IPS DF 19.7 (cell line): ENCODE measurements around the gene CAMK2A.

ENCODE experiments used
- DNase-seq: peaks from one replicate; pipeline ENCODE4 v3.0.0-alpha.2; 2013; ENCODE audit warnings: low read depth, low spot score

The CAMK2A gene

DNA sequence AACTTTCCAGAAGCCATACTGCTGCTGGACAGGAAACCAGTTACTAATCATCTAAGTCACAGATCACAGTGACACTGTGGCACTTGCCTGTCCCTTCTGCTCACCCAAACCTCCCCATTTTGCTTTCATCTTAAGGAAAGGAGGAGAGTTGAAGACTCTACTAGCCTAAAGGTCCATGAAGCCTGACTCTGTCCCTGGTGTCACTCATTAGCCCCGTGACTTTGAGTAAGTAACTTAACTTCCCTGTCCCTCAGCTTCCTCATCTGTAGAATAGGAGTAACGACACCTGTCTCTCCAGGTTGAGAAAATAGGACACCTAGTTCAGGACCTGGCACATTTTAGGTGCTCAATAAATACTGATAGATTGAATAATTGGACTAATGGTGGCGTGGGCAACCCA lies 100.2 kb downstream of the CAMK2A start:
- DNase-seq, result no peak

DNA sequence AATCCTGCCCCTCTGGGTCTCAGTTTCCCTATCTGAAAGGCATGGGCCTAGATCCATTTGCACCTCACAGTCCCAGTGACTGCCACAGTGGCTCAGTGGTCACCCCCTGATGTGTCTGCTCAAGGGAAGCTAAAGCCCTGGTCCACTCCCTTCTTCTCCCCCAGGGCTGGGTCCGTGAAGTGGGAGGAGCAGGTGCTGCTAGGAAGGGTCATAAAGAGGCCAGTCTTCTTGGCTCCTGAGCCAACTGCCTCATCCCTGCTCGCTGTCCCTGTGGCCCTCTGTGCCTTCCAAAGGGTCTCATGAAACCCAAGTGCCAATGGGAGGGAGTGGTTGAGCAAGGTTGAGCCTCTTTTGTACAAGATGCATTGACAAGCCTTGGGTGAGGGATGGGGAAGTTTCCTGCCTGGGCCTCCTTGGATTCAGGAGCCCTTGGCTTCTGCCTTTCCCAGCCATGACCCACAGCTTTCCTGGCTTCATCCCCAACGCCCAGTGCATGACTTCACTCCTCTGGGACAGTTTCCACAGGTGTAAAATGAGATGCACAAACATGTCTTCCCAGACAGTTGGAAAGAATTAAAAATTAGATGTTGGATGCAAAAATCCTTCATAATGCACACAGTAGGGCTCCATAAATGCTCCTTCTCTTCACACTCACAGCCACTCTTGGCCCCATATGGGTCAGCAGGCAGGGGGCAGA lies 101.3 kb downstream of the CAMK2A start:
- DNase-seq, result no peak

DNA sequence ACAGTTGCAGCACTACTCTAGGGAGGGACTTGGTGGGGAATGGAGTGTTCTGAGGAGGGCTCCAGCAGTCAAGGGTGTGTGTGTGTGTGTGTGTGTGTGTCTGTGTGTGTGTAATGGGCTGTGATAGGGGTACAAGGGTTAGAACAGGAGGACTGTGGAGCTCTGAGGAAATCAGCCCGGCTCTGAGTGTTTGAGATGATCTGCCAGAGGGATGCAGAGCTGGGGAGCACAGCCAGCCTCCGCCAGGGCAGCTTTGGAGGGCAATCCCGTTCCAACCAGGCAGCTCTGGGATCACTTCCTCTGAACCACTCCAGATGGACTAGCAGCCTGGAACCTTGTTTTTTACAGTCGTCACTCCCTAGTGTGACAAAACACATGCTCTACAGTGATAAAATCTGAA lies 102.7 kb downstream of the CAMK2A start:
- DNase-seq, result no peak

DNA sequence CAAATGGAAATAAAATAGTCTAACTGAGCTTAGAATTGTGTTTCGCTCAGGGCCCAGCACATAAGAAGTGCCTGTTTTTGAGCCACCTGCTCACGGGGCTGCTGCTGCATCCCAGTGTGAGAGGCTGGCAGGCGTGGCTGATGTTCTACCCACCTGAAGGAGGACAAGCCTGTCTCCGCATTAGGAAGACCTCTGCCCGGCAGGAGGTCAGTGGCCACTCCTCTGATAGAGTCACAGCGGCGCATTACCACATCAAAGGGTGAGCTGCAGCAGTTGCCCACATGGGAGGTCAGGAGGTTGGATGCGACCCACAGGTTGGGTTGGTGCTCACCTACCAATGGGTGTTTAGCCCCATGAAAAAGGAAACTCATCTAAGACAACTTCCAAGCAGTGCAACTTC lies 103.4 kb downstream of the CAMK2A start:
- no peak for DNase-seq

DNA sequence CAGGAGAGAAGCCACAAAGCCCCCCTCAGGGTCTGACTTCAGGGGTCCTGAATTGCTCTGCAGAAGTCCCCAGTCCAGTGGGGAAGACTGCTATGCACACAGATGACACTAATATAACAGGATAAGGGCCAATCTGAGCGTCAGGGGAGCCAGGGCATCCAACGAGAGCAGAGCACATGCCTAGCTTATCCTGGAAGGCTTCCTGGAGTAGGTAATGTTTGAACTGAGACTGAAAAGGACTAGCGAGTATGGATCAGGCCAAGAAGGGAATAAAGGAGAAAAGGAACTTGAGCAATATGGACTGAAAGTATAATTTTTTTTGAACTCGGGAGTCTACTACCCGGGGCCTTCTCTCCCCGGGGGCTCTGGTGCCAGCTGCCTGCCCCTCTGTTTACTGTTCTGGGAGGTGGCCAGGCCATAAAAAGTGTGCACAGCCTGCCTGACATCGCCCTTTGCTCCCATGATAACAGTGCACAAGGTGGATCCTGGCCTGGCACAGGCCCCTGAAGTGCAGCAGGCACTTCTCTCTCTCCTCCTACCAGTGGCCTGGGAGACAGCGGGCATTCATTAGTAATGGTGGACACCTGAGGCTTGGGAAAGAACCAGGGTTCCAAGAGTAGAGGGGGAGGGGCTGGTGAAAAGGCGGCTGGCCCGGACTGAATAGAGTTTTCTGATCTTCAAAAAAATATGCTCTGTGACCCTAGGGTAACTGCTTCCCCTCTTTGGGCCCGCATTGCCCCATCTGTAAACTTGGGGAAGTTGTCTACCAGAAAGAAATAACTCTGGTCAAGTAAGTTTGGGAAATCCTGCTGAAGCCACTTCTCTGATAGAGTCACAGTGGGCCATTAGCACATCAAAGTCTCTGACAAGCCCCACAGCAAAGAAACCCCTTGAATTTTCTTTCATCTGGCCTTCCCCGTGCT lies 104.3 kb downstream of the CAMK2A start:
- no peak for DNase-seq

DNA sequence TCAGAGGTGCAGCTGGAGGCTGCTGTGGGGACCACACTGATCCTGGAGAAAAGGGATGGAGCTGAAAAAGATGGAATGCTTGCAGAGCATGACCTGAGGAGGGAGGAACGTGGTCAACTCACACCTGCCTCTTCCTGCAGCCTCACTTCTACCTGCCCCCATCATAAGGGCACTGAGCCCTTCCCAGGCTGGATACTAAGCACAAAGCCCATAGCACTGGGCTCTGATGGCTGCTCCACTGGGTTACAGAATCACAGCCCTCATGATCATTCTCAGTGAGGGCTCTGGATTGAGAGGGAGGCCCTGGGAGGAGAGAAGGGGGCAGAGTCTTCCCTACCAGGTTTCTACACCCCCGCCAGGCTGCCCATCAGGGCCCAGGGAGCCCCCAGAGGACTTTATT lies 105.6 kb downstream of the CAMK2A start:
- DNase-seq, result no peak

DNA sequence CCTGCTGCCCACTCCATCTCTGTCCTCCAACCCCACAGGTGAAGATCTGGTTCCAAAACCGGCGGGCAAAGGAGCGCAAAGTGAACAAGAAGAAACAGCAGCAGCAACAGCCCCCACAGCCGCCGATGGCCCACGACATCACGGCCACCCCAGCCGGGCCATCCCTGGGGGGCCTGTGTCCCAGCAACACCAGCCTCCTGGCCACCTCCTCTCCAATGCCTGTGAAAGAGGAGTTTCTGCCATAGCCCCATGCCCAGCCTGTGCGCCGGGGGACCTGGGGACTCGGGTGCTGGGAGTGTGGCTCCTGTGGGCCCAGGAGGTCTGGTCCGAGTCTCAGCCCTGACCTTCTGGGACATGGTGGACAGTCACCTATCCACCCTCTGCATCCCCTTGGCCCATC lies 106.1 kb downstream of the CAMK2A start:
- no peak for DNase-seq

DNA sequence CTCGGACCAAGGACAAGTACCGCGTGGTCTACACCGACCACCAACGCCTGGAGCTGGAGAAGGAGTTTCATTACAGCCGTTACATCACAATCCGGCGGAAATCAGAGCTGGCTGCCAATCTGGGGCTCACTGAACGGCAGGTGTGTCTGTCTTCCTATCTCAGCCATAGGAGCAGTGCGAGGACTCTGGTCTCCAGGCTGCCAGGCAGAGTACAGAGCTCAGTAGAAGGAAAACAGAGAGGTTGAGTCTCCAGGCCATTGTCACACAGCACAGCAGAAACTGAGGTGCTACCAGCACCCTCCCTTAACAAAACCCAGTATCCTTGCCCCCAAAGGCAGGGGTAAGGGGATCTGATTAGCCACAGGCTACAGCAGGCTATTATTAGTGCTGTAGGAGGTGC lies 106.8 kb downstream of the CAMK2A start:
- DNase-seq, result no peak

DNA sequence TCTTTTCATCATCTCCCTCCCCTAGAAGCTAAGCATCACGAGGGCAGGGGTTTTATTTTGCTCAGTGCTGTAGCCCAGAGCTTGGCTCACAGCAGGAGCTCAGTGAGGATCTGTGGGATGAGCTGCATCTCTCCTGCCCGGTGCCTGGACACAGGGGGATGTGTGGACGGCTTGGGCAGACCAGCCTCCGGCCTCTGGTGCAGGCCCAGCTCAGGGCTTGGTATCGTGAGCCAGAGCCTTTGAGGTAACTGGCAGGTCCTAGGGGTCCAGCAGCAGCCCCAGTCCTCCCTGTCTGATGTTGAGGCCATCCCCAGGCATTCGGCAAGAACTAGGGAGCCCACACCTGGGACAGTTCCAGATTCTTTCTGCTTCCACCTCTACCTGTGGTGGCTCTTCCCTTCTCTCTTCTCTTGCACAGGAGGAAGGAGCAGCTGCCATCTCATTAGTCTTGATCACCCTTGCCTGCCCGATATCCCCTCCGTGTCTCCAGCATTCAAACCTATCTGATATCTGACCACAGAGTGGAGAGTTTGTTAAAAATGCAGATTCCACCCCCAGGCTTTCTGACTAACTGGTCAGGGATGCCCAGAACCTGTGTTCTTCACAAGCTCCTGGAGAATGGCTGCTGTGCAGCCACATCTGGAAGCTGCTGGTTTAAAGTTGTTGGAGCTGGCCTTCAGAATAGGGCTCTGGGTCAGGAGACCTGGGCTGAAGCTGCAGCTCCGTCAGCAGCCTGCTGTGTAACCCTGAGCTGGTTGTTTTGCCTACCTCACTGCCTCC lies 107.6 kb downstream of the CAMK2A start:
- DNase-seq, result no peak

DNA sequence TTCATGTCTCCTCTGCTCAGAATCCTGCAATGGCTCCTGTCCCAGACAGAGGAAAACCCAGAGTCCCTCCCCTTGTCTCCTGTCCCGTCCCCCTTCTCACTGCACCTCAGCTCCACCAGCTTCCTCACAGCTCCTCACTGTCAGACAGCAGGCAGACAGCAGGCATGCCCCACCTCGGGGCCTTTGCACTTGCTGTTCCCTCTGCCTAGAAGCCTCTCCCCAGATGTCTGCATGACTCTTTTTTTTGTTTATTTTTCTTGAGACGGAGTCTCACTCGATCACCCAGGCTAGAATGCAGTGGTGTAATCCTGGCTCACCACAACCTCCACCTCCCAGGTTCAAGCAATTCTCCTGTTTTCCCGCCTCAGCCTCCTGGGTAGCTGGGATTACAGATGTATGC lies 108.5 kb downstream of the CAMK2A start:
- no peak for DNase-seq

DNA sequence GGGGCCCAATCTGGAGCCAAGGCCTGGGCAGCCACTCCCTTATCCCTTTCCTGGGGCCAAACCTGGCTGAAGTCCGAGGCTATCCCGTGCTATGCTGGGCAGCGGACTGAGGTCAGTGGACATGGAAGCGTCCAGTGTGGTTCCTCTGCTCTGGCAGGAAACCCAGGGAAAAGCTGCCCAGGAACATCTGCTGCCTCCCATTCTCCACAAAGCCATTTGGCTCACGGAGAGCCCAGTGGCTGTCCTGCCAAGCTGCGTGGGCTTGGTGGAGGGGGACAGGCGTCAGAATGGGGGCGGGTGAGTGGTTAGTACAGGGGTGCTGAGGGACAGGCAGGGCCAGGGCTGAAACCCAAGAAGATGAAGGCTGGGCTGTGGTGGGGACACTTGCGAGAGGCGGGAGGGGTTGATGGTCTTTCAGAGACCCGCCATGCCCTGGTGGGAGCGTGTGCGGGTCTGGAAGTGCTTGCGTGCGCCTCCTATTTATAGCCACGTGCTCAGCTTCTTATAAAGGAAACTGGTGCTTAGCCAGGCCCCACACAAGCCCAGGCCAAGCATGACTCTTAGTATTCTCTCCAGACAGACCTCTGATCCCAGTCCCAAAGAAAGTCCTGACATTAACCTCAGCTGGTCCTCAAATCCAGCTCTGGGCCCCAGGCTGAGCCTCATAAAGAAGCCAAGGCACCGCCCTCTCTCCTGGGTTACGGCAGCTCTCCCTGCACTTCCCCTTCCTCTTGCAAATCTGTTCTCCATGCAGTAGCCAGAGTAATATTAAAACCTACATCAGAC lies 109.1 kb downstream of the CAMK2A start:
- DNase-seq, result no peak

DNA sequence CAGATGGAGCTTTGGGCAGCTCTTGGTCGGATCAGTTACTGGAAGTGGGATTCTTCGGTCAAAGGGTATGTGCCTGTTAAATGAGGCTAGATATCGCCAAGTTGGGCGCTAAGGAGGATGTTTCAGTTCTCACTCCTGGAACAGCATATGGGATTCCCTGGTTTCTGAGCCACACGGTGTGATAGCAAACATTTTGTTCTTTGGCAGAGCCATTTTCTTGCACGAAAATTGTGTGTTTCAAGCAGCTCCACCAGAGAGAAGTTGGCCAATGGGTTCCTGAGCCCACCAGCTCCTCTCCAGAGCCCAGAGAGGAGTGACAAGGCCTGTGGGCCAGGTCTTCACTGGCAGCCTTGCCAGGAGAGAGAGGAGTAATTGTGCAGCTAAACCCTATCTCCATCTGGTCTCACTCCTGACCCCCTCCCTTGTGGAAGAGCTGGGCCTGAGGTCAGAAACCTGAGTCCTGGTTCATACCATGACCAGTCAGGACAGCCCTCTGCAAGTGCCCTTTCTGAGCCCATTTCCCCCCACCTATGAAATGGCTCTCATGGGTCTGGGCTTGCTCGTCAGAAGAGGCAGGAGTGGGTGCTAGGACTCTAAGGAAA lies 110.5 kb downstream of the CAMK2A start:
- DNase-seq, result no peak

DNA sequence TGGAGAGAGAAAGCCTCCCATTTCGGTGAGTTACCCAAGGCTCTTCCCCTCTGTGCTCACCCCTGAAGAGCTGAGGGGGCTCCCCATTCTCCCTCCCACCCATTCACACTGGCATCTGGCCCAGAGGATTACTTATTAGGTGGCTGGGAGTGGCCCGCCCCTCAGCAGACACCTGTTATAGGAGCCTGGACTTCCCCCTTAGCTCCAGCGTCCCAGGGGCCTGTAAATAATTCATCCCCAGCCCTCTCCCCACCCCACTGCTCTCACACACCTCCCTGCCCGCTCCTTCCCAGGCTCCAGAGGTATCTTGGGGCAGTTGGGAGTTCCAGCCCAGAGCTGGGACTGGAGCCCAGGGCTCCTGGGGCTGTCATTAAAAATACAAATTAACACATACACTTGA lies 111.3 kb downstream of the CAMK2A start:
- no peak for DNase-seq

DNA sequence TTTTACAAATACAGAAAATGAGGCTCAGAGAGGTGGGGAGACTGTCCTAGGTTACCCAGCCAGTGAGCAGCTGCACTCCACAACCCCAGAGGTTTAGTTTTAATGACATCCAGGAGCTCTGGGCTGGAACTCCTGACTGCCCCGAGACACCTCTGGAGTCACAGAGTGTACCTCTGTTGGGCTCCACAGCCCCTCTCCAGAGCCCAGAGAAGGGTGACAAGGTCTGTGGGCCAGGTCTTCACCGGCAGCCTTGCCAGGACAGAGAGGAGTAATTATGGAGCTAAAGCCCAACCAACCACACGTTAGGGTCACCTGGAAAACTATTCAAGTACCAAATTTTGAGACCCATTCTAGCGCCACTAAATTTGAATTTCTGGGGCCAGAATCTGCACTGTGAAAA lies 111.9 kb downstream of the CAMK2A start:
- no peak for DNase-seq

DNA sequence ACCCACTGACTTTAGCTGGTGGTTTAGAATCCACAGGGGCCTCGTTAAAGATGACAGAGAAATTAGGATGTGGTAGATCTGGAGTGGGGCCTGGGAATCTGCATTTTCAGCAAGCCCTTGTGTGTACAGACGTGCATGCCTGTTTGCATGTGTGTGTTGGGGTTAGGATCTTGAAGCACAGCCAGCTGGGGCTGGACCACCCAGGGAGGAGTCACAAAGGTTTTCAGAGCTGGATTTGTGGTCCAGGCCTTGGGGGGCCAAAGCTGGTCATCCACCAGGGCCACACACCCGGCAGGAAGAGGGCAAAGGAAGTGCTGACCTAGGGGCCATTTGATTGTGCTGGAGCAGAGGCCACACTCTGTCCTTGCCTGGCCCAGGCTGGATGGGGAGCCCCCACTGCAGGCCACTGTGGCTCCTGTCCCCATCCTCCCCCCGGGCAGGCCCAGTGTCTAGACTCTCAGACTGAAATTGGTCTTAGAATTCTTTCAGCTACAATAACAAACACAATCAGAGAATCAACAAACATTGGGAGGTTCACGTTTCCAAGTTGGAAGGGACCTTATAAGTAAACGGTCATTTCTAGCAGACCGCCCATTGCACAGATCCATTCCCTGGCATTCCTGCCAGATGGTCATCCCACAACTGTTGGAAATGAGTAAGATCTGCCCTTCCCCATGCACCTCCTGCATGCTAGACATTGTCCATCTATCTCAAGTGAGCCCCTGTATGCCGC lies 112.7 kb downstream of the CAMK2A start:
- DNase-seq, result no peak

DNA sequence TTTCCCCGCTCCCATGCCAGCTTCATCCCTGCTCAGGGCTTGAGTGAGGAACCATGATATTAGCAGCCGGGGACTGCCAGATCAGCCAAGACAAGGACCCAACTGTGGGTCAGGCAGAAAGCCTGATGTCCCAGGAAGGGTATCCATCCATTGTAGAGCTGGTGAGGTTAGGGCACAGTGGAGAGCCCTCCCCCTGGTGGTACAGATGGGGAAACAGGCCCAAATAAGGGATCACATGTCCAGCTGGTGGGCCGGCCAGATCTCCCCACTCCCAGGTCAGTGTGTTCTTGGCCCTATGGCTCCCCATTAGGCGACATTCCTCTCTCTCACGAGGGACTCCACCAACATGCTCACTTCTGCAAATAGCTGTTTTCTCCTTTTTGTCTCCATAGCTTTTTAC lies 114.0 kb downstream of the CAMK2A start:
- DNase-seq, result peak; percentile 63

DNA sequence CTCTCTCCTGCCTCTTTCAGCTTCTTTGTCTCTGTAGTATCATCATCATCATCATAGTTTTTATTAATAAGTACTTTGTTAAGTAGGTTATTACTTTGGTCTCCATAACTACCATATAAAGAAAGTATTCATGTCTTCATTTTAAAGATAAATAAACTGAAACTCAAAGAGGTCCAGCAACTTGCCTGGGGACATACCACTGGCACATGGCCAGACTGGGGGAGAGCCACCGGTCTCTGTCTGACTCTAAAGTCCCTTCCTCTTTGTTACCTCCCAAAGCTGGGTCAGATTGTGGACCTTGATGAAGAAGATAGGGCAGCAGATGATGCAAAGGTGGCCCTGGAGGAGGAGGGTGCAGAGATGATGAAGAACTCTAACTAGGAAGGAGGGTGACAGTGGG lies 114.5 kb downstream of the CAMK2A start:
- DNase-seq, result no peak

DNA sequence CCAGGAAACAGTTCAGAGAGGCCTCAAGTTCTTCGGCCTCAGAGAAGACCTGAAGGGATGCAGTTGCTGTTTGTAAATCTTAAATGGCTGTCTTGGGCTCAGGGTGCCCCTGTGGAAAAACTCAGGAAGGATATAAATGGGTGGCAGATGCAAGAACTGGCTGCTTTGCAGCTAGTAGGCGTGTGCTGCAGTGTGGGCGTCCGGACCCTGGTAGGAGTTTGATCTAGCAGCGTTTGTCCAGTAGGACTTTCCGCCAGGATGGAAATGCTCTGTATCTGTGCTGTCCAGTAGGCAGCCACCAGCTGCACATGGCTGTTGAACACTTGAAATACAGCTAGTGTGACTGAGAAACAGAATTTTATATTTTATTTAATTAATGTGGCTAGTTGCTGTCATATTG lies 115.3 kb downstream of the CAMK2A start:
- DNase-seq, result no peak

DNA sequence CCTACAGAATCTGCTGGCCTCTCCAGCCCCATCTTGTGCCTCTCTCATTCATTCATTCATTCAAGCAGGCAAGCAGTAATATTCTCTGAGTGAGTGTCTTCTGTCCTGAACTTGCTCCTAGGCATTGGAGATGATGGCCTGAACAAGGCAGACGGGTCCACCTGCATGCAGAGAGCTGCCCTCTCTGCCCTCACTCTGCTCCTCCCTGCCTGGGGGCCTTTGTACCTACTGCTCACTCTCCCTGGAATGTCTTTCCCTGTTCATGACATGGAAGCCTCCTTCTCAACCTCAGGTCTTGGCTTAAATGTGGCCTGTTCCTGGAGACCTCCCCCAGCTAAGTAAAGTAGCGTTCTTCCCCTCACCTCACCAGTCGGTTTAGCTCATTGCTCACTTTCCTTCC lies 116.4 kb downstream of the CAMK2A start:
- DNase-seq, result no peak

DNA sequence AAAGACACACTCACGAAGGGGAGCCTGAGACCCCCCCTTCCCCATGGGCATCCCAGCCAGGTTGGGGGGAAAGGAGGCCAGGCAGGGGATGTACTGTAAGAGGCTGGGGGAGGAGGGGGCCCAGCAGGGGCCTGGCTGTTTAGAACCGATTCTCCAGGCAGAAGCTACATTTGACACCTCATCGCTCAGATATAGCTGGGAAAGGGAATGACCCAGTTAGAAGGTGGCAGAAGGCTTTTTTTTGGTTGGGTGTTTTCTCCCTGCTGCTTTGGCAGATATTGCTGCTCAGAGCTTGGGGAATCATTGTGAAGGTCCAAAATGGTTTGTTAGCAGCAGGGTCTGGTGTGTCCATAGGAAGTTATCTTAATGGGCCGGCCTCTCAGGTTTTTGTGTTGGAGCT lies 117.0 kb downstream of the CAMK2A start:
- DNase-seq, result no peak
